ENCODE data around the gene SRPK3.
A peak's percentile ranks its signal among the peaks of the same experiment; 100 is the strongest.
"Not testable (repeated sequence)": the region's sequence is repeated elsewhere in the genome, so short reads cannot be mapped to it uniquely, and the experiment has no call there.

SRPK3 gene

GRCh38 chrX:153745067-153745433 lies 35.8 kb upstream of the SRPK3 start:
- DNase-seq (ENCODE audit: low spot score) = not testable (repeated sequence)

- no peak for DNase-seq (ENCODE audit: low spot score)
Observed at GRCh38 chrX:153746359-153746758, 34.5 kb upstream of the SRPK3 start.

GRCh38 chrX:153746991-153747390 lies 33.9 kb upstream of the SRPK3 start:
- DNase-seq (ENCODE audit: low spot score) = not testable (repeated sequence)

- DNase-seq (ENCODE audit: low spot score) = not testable (repeated sequence)
Observed at GRCh38 chrX:153749017-153749416, 31.8 kb upstream of the SRPK3 start.

GRCh38 chrX:153750127-153750774 lies 30.6 kb upstream of the SRPK3 start:
- DNase-seq (ENCODE audit: low spot score) = no peak

GRCh38 chrX:153755136-153755535 lies 25.7 kb upstream of the SRPK3 start:
- DNase-seq (ENCODE audit: low spot score) = no peak

- no peak for DNase-seq (ENCODE audit: low spot score)
Observed at GRCh38 chrX:153761863-153762262, 19.0 kb upstream of the SRPK3 start.

GRCh38 chrX:153762626-153763173 lies 18.1 kb upstream of the SRPK3 start:
- DNase-seq (ENCODE audit: low spot score) = no peak

- no peak for DNase-seq (ENCODE audit: low spot score)
Observed at GRCh38 chrX:153763298-153763932, 17.4 kb upstream of the SRPK3 start.

GRCh38 chrX:153763989-153764755 lies 16.7 kb upstream of the SRPK3 start, which contains the start of gene PLXNB3:
Gene PLXNB3, plus strand, starts transcription at chrX:153764249. Its CDS starts 1,287 bp downstream, at chrX:153765536.
- peak; percentile 73 for DNase-seq (ENCODE audit: low spot score)

GRCh38 chrX:153764786-153765137 lies 16.1 kb upstream of the SRPK3 start:
- no peak for DNase-seq (ENCODE audit: low spot score)

GRCh38 chrX:153765138-153766079 lies 15.4 kb upstream of the SRPK3 start:
- no peak for DNase-seq (ENCODE audit: low spot score)

GRCh38 chrX:153766098-153766817 lies 14.6 kb upstream of the SRPK3 start:
- peak; percentile 7 for DNase-seq (ENCODE audit: low spot score)

- no peak for DNase-seq (ENCODE audit: low spot score)
Observed at GRCh38 chrX:153766871-153767673, 13.8 kb upstream of the SRPK3 start.

- DNase-seq (ENCODE audit: low spot score) = no peak
Observed at GRCh38 chrX:153767674-153768055, 13.2 kb upstream of the SRPK3 start.

- no peak for DNase-seq (ENCODE audit: low spot score)
Observed at GRCh38 chrX:153768311-153769157, 12.3 kb upstream of the SRPK3 start.

- no peak for DNase-seq (ENCODE audit: low spot score)
Observed at GRCh38 chrX:153769158-153769864, 11.5 kb upstream of the SRPK3 start.

- no peak for DNase-seq (ENCODE audit: low spot score)
Observed at GRCh38 chrX:153769865-153770600, 10.8 kb upstream of the SRPK3 start.

Data from HuH-7 (cell line).